GM23338 (cell line): ENCODE data around the gene LMNTD2. TPM values are rescaled to one million over a fixed set of nuclear protein-coding genes. Genes with fewer than 3 reads are reported as not detected.

Experiments
- EZH2 ChIP-seq: fragments of 200-600 bp; sonication (generic); IDR thresholded peaks from one replicate; pipeline ENCODE4 v1.8.0; 2017; ENCODE audit warnings: antibody characterized with exemption, mild to moderate bottlenecking, low read depth; ENCODE audit not compliant: unreplicated experiment
- EZH2phosphoT487 ChIP-seq: fragments of 200-600 bp; sonication (generic); IDR thresholded peaks from one replicate; pipeline ENCODE4 v1.8.1; 2018; ENCODE audit warnings: antibody characterized with exemption; ENCODE audit not compliant: unreplicated experiment
- JUNB ChIP-seq: IDR thresholded peaks from one replicate; pipeline ENCODE4 v1.6.1; 2016; ENCODE audit warnings: antibody characterized with exemption; ENCODE audit not compliant: unreplicated experiment
- NANOG ChIP-seq: IDR thresholded peaks from 2 replicates; pipeline ENCODE4 v1.6.1; 2016; ENCODE audit warnings: antibody characterized with exemption, borderline replicate concordance
- polyA plus RNA-seq: library from polyadenylated mRNA; unstranded; fragments of >200 nt; fragmentation: Nextera tagmentation; extraction: Ambion mirVana; gene quantifications from 2 replicates; pipeline ENCODE4 v1.2.1, GENCODE V29; 2016
- total RNA-seq: library from RNA; depleted of rRNA; stranded (reverse); fragments of >200 nt; shearing (Covaris generic); gene quantifications from 2 replicates; pipeline ENCODE4 v1.2.3, GENCODE V29; 2014
- TF ChIP-seq, protein P1 (sequence below): fragments of 250-450 bp; sonication (Bioruptor Pico); IDR thresholded peaks from 2 replicates; pipeline ENCODE4 v1.5.0; 2020; ENCODE audit warnings: mild to moderate bottlenecking, moderate library complexity
- TF ChIP-seq, protein P2 (sequence below), 2 experiments: fragments of 200-600 bp in 1 of 2; sonication (generic) in 1 of 2; conservative IDR thresholded peaks; 2 replicates each; pipeline versions ENCODE4 v1.5.1 to v1.6.1; 2016 to 2017; ENCODE audit warnings: antibody characterized with exemption in 2 of 2, low read depth in 2 of 2, mild to moderate bottlenecking in 2 of 2, moderate library complexity in 1 of 2
- TF ChIP-seq, protein P3 (sequence below): IDR thresholded peaks from 2 replicates; pipeline ENCODE4 v1.6.1; 2016; ENCODE audit warnings: antibody characterized with exemption

The LMNTD2 gene
- total and polyA plus RNA-seq, 2 experiments from 2014 or later: 1.3 to 2.1 TPM

DNA sequence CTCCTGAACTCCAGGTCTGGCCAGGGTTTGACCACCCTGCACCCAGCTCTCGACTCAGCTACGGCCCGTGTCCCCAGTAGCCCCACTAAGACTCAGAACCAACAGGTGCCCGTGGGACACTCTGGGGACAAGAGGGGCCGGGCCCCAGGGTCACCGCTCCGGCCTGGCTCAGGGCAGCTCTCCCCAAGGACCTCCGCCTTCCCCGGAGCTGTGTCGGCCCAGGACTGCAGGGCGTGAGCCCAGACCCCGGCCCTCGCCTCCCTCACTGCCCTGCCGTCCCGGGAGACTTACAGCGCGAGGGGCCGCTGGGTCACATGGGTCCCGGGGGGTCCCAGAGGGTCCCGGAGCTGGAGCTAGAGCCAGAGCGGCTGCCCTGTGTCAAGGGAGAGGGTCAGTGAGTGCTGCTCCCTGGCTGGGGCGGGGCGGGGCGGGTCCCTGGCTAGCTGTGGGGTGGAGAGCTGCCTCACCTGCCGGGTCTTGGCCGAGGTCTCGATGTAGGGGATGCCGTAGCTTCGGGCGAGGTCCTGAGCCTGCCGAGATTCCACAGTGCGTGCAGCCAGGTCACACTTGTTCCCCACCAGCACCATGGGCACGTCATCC is 27.5 kb downstream of the LMNTD2 start (continued):
- TF ChIP-seq, protein P1, sequence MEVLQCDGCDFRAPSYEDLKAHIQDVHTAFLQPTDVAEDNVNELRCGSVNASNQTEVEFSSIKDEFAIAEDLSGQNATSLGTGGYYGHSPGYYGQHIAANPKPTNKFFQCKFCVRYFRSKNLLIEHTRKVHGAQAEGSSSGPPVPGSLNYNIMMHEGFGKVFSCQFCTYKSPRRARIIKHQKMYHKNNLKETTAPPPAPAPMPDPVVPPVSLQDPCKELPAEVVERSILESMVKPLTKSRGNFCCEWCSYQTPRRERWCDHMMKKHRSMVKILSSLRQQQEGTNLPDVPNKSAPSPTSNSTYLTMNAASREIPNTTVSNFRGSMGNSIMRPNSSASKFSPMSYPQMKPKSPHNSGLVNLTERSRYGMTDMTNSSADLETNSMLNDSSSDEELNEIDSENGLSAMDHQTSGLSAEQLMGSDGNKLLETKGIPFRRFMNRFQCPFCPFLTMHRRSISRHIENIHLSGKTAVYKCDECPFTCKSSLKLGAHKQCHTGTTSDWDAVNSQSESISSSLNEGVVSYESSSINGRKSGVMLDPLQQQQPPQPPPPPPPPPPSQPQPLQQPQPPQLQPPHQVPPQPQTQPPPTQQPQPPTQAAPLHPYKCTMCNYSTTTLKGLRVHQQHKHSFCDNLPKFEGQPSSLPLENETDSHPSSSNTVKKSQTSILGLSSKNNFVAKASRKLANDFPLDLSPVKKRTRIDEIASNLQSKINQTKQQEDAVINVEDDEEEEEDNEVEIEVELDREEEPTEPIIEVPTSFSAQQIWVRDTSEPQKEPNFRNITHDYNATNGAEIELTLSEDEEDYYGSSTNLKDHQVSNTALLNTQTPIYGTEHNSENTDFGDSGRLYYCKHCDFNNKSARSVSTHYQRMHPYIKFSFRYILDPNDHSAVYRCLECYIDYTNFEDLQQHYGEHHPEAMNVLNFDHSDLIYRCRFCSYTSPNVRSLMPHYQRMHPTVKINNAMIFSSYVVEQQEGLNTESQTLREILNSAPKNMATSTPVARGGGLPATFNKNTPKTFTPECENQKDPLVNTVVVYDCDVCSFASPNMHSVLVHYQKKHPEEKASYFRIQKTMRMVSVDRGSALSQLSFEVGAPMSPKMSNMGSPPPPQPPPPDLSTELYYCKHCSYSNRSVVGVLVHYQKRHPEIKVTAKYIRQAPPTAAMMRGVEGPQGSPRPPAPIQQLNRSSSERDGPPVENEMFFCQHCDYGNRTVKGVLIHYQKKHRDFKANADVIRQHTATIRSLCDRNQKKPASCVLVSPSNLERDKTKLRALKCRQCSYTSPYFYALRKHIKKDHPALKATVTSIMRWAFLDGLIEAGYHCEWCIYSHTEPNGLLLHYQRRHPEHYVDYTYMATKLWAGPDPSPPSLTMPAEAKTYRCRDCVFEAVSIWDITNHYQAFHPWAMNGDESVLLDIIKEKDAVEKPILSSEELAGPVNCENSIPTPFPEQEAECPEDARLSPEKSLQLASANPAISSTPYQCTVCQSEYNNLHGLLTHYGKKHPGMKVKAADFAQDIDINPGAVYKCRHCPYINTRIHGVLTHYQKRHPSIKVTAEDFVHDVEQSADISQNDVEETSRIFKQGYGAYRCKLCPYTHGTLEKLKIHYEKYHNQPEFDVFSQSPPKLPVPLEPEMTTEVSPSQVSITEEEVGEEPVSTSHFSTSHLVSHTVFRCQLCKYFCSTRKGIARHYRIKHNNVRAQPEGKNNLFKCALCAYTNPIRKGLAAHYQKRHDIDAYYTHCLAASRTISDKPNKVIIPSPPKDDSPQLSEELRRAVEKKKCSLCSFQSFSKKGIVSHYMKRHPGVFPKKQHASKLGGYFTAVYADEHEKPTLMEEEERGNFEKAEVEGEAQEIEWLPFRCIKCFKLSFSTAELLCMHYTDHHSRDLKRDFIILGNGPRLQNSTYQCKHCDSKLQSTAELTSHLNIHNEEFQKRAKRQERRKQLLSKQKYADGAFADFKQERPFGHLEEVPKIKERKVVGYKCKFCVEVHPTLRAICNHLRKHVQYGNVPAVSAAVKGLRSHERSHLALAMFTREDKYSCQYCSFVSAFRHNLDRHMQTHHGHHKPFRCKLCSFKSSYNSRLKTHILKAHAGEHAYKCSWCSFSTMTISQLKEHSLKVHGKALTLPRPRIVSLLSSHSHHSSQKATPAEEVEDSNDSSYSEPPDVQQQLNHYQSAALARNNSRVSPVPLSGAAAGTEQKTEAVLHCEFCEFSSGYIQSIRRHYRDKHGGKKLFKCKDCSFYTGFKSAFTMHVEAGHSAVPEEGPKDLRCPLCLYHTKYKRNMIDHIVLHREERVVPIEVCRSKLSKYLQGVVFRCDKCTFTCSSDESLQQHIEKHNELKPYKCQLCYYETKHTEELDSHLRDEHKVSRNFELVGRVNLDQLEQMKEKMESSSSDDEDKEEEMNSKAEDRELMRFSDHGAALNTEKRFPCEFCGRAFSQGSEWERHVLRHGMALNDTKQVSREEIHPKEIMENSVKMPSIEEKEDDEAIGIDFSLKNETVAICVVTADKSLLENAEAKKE (CRISPR knock-in tag): no peak
- no peak for TF ChIP-seq NANOG
- TF ChIP-seq, protein P2, sequence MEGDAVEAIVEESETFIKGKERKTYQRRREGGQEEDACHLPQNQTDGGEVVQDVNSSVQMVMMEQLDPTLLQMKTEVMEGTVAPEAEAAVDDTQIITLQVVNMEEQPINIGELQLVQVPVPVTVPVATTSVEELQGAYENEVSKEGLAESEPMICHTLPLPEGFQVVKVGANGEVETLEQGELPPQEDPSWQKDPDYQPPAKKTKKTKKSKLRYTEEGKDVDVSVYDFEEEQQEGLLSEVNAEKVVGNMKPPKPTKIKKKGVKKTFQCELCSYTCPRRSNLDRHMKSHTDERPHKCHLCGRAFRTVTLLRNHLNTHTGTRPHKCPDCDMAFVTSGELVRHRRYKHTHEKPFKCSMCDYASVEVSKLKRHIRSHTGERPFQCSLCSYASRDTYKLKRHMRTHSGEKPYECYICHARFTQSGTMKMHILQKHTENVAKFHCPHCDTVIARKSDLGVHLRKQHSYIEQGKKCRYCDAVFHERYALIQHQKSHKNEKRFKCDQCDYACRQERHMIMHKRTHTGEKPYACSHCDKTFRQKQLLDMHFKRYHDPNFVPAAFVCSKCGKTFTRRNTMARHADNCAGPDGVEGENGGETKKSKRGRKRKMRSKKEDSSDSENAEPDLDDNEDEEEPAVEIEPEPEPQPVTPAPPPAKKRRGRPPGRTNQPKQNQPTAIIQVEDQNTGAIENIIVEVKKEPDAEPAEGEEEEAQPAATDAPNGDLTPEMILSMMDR (conservative IDR thresholded peaks at IDR 0.05; ENCODE audit: low read depth in 2 of 2): no peak
- TF ChIP-seq EZH2phosphoT487: no peak
- TF ChIP-seq EZH2: no peak
- TF ChIP-seq, protein P3, sequence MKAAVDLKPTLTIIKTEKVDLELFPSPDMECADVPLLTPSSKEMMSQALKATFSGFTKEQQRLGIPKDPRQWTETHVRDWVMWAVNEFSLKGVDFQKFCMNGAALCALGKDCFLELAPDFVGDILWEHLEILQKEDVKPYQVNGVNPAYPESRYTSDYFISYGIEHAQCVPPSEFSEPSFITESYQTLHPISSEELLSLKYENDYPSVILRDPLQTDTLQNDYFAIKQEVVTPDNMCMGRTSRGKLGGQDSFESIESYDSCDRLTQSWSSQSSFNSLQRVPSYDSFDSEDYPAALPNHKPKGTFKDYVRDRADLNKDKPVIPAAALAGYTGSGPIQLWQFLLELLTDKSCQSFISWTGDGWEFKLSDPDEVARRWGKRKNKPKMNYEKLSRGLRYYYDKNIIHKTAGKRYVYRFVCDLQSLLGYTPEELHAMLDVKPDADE: no peak
- no peak for TF ChIP-seq JUNB
